GM18502 (cell line): ENCODE data around the gene ZNF474.
A peak's percentile ranks its signal among the peaks of the same experiment; 100 is the strongest.
"Not testable (repeated sequence)": the region's sequence is repeated elsewhere in the genome, so short reads cannot be mapped to it uniquely, and the experiment has no call there.

Experiments
- ATAC-seq: cut with Tn5 transposase; IDR thresholded peaks from one replicate; pipeline ENCODE4 v1.9.1; 2021; ENCODE audit warnings: mild to moderate bottlenecking; ENCODE audit not compliant: unreplicated experiment, poor library complexity

Gene ZNF474

GRCh38 chr5:122129306-122129705 is at the start of gene ZNF474:
TSS of gene ZNF474 (plus strand) at chr5:122129546. CDS start at chr5:122151991, 22,445 bp downstream.
- ATAC-seq: no peak

- ATAC-seq: no peak
These were observed 47.8 kb upstream of the ZNF474 start for GRCh38 chr5:122081541-122081940.

- peak; percentile 56 for ATAC-seq
These were observed 45.8 kb upstream of the ZNF474 start for GRCh38 chr5:122083535-122083934.

- no peak for ATAC-seq
These were observed 44.3 kb upstream of the ZNF474 start for GRCh38 chr5:122085041-122085440.

- no peak for ATAC-seq
These were observed 40.0 kb upstream of the ZNF474 start for GRCh38 chr5:122089096-122090013.

- no peak for ATAC-seq
These were observed 37.3 kb upstream of the ZNF474 start for GRCh38 chr5:122091936-122092600.

- no peak for ATAC-seq
These were observed 35.7 kb upstream of the ZNF474 start for GRCh38 chr5:122093415-122094180.

GRCh38 chr5:122094251-122094650 is 35.1 kb upstream of the ZNF474 start:
- ATAC-seq: not testable (repeated sequence)

- no peak for ATAC-seq
These were observed 34.2 kb upstream of the ZNF474 start for GRCh38 chr5:122095158-122095557.

- no peak for ATAC-seq
These were observed 32.0 kb upstream of the ZNF474 start for GRCh38 chr5:122097391-122097790.

GRCh38 chr5:122099060-122099790 is 30.1 kb upstream of the ZNF474 start:
- ATAC-seq: no peak

GRCh38 chr5:122101636-122102285 is 27.6 kb upstream of the ZNF474 start:
- peak; percentile 75 for ATAC-seq

- ATAC-seq: no peak
These were observed 26.5 kb upstream of the ZNF474 start for GRCh38 chr5:122102825-122103224.

GRCh38 chr5:122105909-122106308 is 23.4 kb upstream of the ZNF474 start:
- no peak for ATAC-seq

GRCh38 chr5:122107016-122107415 is 22.3 kb upstream of the ZNF474 start:
- ATAC-seq: no peak

- no peak for ATAC-seq
These were observed 18.4 kb upstream of the ZNF474 start for GRCh38 chr5:122110987-122111386.

GRCh38 chr5:122111460-122111859 is 17.9 kb upstream of the ZNF474 start:
- ATAC-seq: no peak

- ATAC-seq: no peak
These were observed 17.3 kb upstream of the ZNF474 start for GRCh38 chr5:122112063-122112462.

GRCh38 chr5:122112733-122113558 is 16.4 kb upstream of the ZNF474 start:
- no peak for ATAC-seq
